Endothelial cell of umbilical vein (primary cell): ENCODE results near the gene LMO7.

ENCODE experiments used
- EZH2 ChIP-seq: IDR thresholded peaks from 2 replicates; pipeline ENCODE4 v1.6.1; 2012; ENCODE audit warnings: borderline replicate concordance, low read depth, mild to moderate bottlenecking, moderate library complexity, low read length, inconsistent platforms; ENCODE audit not compliant: severe bottlenecking
- POLR2A ChIP-seq: IDR thresholded peaks from 2 replicates; pipeline ENCODE4 v1.6.1; 2012; ENCODE audit warnings: low read depth, mild to moderate bottlenecking, control low read depth, low read length

DNA sequence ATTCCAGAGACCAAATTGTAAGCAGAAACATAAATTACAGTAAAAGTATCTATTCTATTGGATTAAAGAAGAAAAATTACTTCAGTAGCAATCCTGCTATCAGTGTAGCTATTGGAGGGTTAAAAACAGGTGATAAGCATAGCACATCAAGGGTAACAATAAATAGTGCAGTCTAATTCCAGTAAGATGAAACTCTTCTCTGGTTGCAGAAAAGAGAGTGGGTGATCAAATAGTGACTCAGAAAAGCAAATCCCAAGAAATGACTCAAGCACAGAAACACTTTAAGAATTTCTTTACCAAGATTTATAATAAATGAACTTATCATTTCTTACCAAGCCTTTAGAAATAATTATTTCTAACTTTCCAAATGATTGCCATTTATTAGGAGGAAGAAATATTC lies 135.7 kb downstream of the LMO7 start:
- TF ChIP-seq POLR2A (no peak), EZH2 (no peak)
